Measurements from ENCODE around the gene BUB3. TPM values are rescaled to one million over a fixed set of nuclear protein-coding genes. Genes with fewer than 3 reads are reported as not detected.

BUB3 gene
- 113 and 131 TPM in 2 replicates for total RNA-seq
- polyA plus RNA-seq = 81.1 and 92.0 TPM in 2 replicates

DNA sequence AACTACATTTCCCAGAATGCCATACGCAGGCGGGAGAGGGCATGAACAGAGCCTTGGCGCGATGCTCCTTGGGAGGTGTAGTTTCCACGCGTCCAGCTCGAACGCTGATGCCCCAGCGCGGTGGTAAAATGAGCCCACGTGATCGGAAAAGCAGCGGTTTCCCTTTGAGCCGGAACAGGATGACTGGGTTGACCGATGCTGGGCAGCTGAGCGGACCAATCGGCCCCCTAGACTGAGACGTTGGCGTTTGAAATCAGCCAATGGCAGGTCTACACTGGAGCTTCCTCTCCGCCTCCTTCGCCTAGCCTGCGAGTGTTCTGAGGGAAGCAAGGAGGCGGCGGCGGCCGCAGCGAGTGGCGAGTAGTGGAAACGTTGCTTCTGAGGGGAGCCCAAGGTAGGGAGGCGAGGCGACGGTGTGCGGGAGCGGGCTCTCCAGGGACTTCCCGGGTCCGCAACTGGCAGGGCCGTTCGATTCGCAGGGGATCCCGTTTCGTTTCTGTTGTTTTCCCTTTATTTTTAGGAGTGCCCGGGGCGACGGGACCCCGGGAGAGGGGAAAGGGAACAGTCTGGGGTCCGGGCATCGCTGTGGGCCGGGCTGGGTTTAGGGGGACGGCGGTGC lies at the start of gene BUB3:
TSS of gene BUB3 (plus strand) at position 311 of the 619 bp plus-strand sequence. CDS start 516 bp downstream, outside the sequence.
- peaks cover 21% of the 10 kb centered on the region for H3K4me1 ChIP-seq (ENCODE audit: insufficient read depth)
- WGBS (ENCODE audit: low lambda C conversion rate, missing lambda C conversion rate) = 4% methylated on average over 43 of the region's 50 CpGs
- H3K79me2 ChIP-seq = peaks cover 41% of the 10 kb centered on the region

DNA sequence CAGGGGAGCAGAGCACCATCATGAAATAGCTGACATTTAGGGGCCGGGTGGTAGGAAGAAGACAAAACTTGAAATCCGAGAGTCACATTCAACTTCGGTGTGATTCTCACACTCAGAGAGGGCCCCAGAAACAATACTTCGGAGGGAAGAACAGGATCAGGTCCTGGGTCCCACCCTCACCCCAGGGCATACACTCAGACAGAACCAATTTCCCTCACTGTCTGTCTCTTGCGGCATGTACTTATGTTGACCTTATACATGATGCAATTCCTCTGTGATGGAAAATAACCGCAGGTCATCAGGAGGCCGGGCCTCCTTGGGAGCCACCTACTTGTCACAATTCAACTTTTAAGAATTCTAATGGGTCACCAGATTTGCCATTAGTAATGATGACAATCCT lies 44.7 kb upstream of the BUB3 start:
- DNase-seq (ENCODE audit: low spot score) = no peak
- no peak overlapping the region for H3K4me3 ChIP-seq
- no peaks in the 10 kb centered on the region for H3K36me3 ChIP-seq (replicated peaks; ENCODE audit: insufficient read depth, low read depth)
- no peaks in the 10 kb centered on the region for H3K9me3 ChIP-seq (ENCODE audit: low read depth)
- H3K27me3 ChIP-seq = peaks cover 4% of the 10 kb centered on the region
- H3K4me1 ChIP-seq (ENCODE audit: insufficient read depth) = no peaks in the 10 kb centered on the region
- TF ChIP-seq, protein P1, sequence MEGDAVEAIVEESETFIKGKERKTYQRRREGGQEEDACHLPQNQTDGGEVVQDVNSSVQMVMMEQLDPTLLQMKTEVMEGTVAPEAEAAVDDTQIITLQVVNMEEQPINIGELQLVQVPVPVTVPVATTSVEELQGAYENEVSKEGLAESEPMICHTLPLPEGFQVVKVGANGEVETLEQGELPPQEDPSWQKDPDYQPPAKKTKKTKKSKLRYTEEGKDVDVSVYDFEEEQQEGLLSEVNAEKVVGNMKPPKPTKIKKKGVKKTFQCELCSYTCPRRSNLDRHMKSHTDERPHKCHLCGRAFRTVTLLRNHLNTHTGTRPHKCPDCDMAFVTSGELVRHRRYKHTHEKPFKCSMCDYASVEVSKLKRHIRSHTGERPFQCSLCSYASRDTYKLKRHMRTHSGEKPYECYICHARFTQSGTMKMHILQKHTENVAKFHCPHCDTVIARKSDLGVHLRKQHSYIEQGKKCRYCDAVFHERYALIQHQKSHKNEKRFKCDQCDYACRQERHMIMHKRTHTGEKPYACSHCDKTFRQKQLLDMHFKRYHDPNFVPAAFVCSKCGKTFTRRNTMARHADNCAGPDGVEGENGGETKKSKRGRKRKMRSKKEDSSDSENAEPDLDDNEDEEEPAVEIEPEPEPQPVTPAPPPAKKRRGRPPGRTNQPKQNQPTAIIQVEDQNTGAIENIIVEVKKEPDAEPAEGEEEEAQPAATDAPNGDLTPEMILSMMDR (IDR thresholded peaks at IDR 0.05; ENCODE audit: poor library complexity) = no peak
- TF ChIP-seq EZH2 (IDR thresholded peaks at IDR 0.05; ENCODE audit: borderline replicate concordance) (no peak), EZH2phosphoT487 (IDR thresholded peaks at IDR 0.05; ENCODE audit: low read depth, severe bottlenecking, unreplicated experiment) (no peak)
- no peak overlapping the region for H2AFZ ChIP-seq
- no peaks in the 10 kb centered on the region for H4K20me1 ChIP-seq (ENCODE audit: insufficient read depth, poor library complexity, severe bottlenecking)
- H3K27ac ChIP-seq = no peak overlapping the region
- H3K4me2 ChIP-seq = no peak overlapping the region
- no peaks in the 10 kb centered on the region for H3K9me2 ChIP-seq (replicated peaks; ENCODE audit: insufficient read depth)
- no peaks in the 10 kb centered on the region for H3K79me2 ChIP-seq
- WGBS (ENCODE audit: low lambda C conversion rate, missing lambda C conversion rate) = 72% methylated on average over 7 of the region's 7 CpGs

More for the DNA sequence above, at the start of gene BUB3:
- peak within 1 kb of the TSS; percentile 83 for H3K4me2 ChIP-seq
- no peak for TF ChIP-seq EZH2 (IDR thresholded peaks at IDR 0.05; ENCODE audit: borderline replicate concordance)
- TF ChIP-seq, protein P1 (IDR thresholded peaks at IDR 0.05; ENCODE audit: poor library complexity) = no peak
- no peak for TF ChIP-seq EZH2phosphoT487 (IDR thresholded peaks at IDR 0.05; ENCODE audit: low read depth, severe bottlenecking, unreplicated experiment)
- H3K9me2 ChIP-seq (replicated peaks; ENCODE audit: insufficient read depth) = no peaks in the 10 kb centered on the region
- peak; percentile 99 for DNase-seq (ENCODE audit: low spot score)
- H3K9me3 ChIP-seq (ENCODE audit: low read depth) = no peaks in the 10 kb centered on the region
- no peaks in the 10 kb centered on the region for H3K36me3 ChIP-seq (replicated peaks; ENCODE audit: insufficient read depth, low read depth)
- peak within 1 kb of the TSS; percentile 57 for H3K4me3 ChIP-seq
- peak within 1 kb of the TSS; percentile 86 for H3K27ac ChIP-seq
- peaks cover 7% of the 10 kb centered on the region for H4K20me1 ChIP-seq (ENCODE audit: insufficient read depth, poor library complexity, severe bottlenecking)
- peak within 1 kb of the TSS; percentile 80 for H2AFZ ChIP-seq
- peaks cover 42% of the 10 kb centered on the region for H3K27me3 ChIP-seq

- no peaks in the 10 kb centered on the region for H3K4me1 ChIP-seq (ENCODE audit: insufficient read depth)
- H3K79me2 ChIP-seq = no peaks in the 10 kb centered on the region
- no peak for TF ChIP-seq EZH2phosphoT487 (IDR thresholded peaks at IDR 0.05; ENCODE audit: low read depth, severe bottlenecking, unreplicated experiment)
- no peak for TF ChIP-seq EZH2 (IDR thresholded peaks at IDR 0.05; ENCODE audit: borderline replicate concordance)
- TF ChIP-seq, protein P1 (IDR thresholded peaks at IDR 0.05; ENCODE audit: poor library complexity) = no peak
- H3K36me3 ChIP-seq (replicated peaks; ENCODE audit: insufficient read depth, low read depth) = no peaks in the 10 kb centered on the region
- H3K27me3 ChIP-seq = peaks cover 34% of the 10 kb centered on the region
- no peak overlapping the region for H2AFZ ChIP-seq
- H3K4me3 ChIP-seq = no peak overlapping the region
- no peaks in the 10 kb centered on the region for H3K9me2 ChIP-seq (replicated peaks; ENCODE audit: insufficient read depth)
- 44% methylated on average over 26 of the region's 26 CpGs for WGBS (ENCODE audit: low lambda C conversion rate, missing lambda C conversion rate)
- H3K9me3 ChIP-seq (ENCODE audit: low read depth) = no peaks in the 10 kb centered on the region
- no peak overlapping the region for H3K27ac ChIP-seq
- no peak overlapping the region for H3K4me2 ChIP-seq
- H4K20me1 ChIP-seq (ENCODE audit: insufficient read depth, poor library complexity, severe bottlenecking) = no peaks in the 10 kb centered on the region
- no peak for DNase-seq (ENCODE audit: low spot score)
Measured at GRCh38 chr10:123117644-123118417, 36.4 kb upstream of the BUB3 start.

All from hepatocyte (in vitro differentiated cells).